Glomerular visceral epithelial cell (primary cell): ENCODE measurements around the gene MINK1.

Source experiments
- DNase-seq: peaks from one replicate; pipeline ENCODE4 v3.0.0-alpha.2; 2016; ENCODE audit errors: extremely low spot score

MINK1 gene

GRCh38 chr17:4932756-4933155 lies 99.6 kb downstream of the MINK1 start:
- DNase-seq: no peak

GRCh38 chr17:4933646-4934045 lies 100.5 kb downstream of the MINK1 start:
- DNase-seq: no peak

- peak; percentile 88 for DNase-seq
Measured at GRCh38 chr17:4934173-4934979, 101.2 kb downstream of the MINK1 start.

- DNase-seq: no peak
Measured at GRCh38 chr17:4935650-4936049, 102.5 kb downstream of the MINK1 start.

- no peak for DNase-seq
Measured at GRCh38 chr17:4936436-4936835, 103.3 kb downstream of the MINK1 start.

GRCh38 chr17:4937553-4937952 lies 104.4 kb downstream of the MINK1 start:
- no peak for DNase-seq

- no peak for DNase-seq
Measured at GRCh38 chr17:4938069-4938491, 104.9 kb downstream of the MINK1 start.

- no peak for DNase-seq
Measured at GRCh38 chr17:4938688-4939545, 105.8 kb downstream of the MINK1 start.

- DNase-seq: no peak
Measured at GRCh38 chr17:4939546-4939795, 106.3 kb downstream of the MINK1 start.

- DNase-seq: peak; percentile 99
Measured at GRCh38 chr17:4939796-4940554, 106.8 kb downstream of the MINK1 start, which contains the start of the genes RNF167 and SLC25A11. Gene RNF167 (plus strand): TSS chr17:4940268. CDS start chr17:4940910, 642 bp downstream. Gene SLC25A11 (minus strand): TSS chr17:4940046. CDS start chr17:4939910, 136 bp downstream.

- DNase-seq: no peak
Measured at GRCh38 chr17:4940555-4941318, 107.6 kb downstream of the MINK1 start.

- no peak for DNase-seq
Measured at GRCh38 chr17:4941319-4941610, 108.1 kb downstream of the MINK1 start.

- DNase-seq: no peak
Measured at GRCh38 chr17:4942760-4943508, 109.8 kb downstream of the MINK1 start.

- DNase-seq: no peak
Measured at GRCh38 chr17:4944163-4944553, 111.0 kb downstream of the MINK1 start.

GRCh38 chr17:4944554-4945175 lies 111.5 kb downstream of the MINK1 start:
- DNase-seq: no peak

GRCh38 chr17:4945176-4945943 lies 112.2 kb downstream of the MINK1 start:
- peak; percentile 93 for DNase-seq

GRCh38 chr17:4945944-4946280 lies 112.8 kb downstream of the MINK1 start:
- no peak for DNase-seq

GRCh38 chr17:4946312-4946976 lies 113.3 kb downstream of the MINK1 start:
- DNase-seq: no peak

- DNase-seq: no peak
Measured at GRCh38 chr17:4947010-4947410, 113.9 kb downstream of the MINK1 start.
